Measurements from ENCODE around the gene MTCH1.

DNA sequence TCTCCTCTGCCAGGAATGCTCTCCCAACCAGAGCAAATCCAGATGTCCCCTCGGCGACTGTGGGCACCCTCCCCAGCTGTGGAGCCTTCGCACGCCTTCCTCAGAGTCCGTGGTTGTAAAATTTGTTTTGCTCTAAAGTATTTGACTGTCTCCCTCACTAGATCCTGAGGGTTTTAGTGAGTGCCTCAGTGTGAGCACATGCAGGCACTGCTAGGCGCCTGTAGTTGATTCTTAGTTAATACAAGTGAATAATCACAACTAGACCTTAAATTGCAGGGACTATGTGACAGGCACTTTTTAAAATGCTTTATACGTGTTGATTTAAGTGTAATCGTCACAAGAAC, 680 bp upstream of the MTCH1 start:
- TF ChIP-seq, protein P1, sequence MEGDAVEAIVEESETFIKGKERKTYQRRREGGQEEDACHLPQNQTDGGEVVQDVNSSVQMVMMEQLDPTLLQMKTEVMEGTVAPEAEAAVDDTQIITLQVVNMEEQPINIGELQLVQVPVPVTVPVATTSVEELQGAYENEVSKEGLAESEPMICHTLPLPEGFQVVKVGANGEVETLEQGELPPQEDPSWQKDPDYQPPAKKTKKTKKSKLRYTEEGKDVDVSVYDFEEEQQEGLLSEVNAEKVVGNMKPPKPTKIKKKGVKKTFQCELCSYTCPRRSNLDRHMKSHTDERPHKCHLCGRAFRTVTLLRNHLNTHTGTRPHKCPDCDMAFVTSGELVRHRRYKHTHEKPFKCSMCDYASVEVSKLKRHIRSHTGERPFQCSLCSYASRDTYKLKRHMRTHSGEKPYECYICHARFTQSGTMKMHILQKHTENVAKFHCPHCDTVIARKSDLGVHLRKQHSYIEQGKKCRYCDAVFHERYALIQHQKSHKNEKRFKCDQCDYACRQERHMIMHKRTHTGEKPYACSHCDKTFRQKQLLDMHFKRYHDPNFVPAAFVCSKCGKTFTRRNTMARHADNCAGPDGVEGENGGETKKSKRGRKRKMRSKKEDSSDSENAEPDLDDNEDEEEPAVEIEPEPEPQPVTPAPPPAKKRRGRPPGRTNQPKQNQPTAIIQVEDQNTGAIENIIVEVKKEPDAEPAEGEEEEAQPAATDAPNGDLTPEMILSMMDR (IDR thresholded peaks at IDR 0.05): no peak
- no peak for TF ChIP-seq POLR2A (IDR thresholded peaks at IDR 0.05)
